PFSK-1 (cell line): Measurements from ENCODE around the gene HSFX2.

ENCODE experiments used
- FOXP2 ChIP-seq: optimal IDR thresholded peaks from 2 replicates; pipeline ENCODE3; 2011; ENCODE audit warnings: borderline replicate concordance, control low read depth, inconsistent platforms; ENCODE audit not compliant: insufficient read depth; ENCODE audit errors: extremely low read length, extremely low read depth
- POLR2AphosphoS5 ChIP-seq: IDR thresholded peaks from 2 replicates; pipeline ENCODE4 v1.6.1; 2012; ENCODE audit warnings: low read depth, mild to moderate bottlenecking, control low read depth, low read length, moderate library complexity
- SIN3A ChIP-seq: IDR thresholded peaks from 2 replicates; pipeline ENCODE4 v1.6.1; 2012; ENCODE audit warnings: mild to moderate bottlenecking, low read length, moderate library complexity, borderline replicate concordance; ENCODE audit not compliant: insufficient read depth
- TAF1 ChIP-seq: IDR thresholded peaks from 2 replicates; pipeline ENCODE4 v1.6.1; 2012; ENCODE audit warnings: low read length, control low read depth, borderline replicate concordance; ENCODE audit not compliant: insufficient read depth
- TF ChIP-seq, protein P1 (sequence below), 2 experiments: IDR thresholded peaks; 2 replicates each; pipeline versions ENCODE4 v1.6.1 to v1.8.0; 2011 to 2012; ENCODE audit warnings: low read depth in 2 of 2, low read length in 2 of 2, control low read depth in 1 of 2, inconsistent platforms in 1 of 2, mild to moderate bottlenecking in 1 of 2, moderate library complexity in 1 of 2; ENCODE audit not compliant: insufficient read depth in 1 of 2

- TF ChIP-seq POLR2AphosphoS5 (no peak), SIN3A (no peak), FOXP2 (no peak), TAF1 (no peak)
- TF ChIP-seq, protein P1, sequence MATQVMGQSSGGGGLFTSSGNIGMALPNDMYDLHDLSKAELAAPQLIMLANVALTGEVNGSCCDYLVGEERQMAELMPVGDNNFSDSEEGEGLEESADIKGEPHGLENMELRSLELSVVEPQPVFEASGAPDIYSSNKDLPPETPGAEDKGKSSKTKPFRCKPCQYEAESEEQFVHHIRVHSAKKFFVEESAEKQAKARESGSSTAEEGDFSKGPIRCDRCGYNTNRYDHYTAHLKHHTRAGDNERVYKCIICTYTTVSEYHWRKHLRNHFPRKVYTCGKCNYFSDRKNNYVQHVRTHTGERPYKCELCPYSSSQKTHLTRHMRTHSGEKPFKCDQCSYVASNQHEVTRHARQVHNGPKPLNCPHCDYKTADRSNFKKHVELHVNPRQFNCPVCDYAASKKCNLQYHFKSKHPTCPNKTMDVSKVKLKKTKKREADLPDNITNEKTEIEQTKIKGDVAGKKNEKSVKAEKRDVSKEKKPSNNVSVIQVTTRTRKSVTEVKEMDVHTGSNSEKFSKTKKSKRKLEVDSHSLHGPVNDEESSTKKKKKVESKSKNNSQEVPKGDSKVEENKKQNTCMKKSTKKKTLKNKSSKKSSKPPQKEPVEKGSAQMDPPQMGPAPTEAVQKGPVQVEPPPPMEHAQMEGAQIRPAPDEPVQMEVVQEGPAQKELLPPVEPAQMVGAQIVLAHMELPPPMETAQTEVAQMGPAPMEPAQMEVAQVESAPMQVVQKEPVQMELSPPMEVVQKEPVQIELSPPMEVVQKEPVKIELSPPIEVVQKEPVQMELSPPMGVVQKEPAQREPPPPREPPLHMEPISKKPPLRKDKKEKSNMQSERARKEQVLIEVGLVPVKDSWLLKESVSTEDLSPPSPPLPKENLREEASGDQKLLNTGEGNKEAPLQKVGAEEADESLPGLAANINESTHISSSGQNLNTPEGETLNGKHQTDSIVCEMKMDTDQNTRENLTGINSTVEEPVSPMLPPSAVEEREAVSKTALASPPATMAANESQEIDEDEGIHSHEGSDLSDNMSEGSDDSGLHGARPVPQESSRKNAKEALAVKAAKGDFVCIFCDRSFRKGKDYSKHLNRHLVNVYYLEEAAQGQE (IDR thresholded peaks at IDR 0.05; ENCODE audit: insufficient read depth in 1 of 2, low read depth in 2 of 2, low read length in 2 of 2): no peak
Observed at GRCh38 chrX:149638860-149639259, 43.7 kb upstream of the HSFX2 start.
